IPS DF 4.7 (cell line): Measurements from ENCODE around the gene NEK7.

Source experiments
- DNase-seq: peaks from one replicate; pipeline ENCODE4 v3.0.0-alpha.2; 2013; ENCODE audit warnings: low spot score; ENCODE audit errors: extremely low read depth

The NEK7 gene

DNA sequence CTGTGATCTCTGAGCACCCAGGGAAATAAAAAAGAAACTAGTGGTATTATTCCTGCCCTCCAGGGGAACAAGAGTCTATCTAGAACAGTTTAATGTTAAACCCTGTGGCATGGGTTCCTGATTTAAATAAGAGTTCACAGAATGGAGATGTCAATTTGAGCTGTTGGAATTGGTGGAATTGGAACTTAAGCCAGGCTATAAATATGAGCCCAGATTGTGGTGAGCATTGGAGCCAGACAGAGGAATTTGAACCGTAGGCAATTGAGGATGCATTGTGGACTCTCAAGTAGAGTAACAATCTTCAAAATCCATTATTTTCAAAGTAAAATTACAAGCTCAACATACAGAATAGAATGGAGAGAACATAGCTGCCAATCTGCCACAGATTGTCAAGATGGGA lies 98.2 kb downstream of the NEK7 start:
- DNase-seq, result no peak

DNA sequence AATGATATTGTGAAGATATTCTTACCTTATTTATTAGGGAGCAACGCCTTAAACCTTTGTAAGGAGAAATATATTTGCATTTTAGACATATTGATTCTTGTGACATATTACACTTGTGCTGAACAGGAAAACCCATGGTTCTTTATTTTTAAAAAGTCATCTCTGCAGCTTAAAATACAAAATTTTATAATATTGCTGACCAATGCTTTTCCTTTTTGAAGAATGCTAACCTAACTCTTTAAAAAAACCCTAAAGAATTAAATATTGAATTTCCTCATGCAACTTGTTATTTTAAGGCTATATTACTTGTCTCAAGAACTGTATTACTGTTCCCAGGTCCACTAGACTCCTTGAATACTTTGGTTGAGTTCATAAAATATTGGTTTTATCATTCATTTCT lies 99.0 kb downstream of the NEK7 start:
- DNase-seq, result no peak

DNA sequence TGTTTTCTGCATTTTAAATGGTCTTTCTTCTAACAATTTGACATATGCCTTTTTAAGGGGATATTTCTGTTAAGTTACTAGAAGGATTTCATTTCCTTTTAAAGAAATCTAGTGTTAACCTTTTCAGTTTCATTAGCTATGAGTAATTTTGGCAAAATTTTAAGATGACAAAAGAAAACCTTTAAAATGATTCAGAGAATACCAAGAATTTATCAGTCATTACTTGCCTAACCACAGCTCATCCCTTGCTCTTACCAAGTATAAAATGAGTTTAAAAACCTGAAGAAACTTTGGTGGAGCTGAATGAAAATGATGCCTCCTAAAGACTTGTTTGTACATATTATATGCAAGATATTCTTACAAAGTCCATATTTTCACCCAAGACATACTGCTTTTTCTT lies 101.7 kb downstream of the NEK7 start:
- DNase-seq, result no peak

DNA sequence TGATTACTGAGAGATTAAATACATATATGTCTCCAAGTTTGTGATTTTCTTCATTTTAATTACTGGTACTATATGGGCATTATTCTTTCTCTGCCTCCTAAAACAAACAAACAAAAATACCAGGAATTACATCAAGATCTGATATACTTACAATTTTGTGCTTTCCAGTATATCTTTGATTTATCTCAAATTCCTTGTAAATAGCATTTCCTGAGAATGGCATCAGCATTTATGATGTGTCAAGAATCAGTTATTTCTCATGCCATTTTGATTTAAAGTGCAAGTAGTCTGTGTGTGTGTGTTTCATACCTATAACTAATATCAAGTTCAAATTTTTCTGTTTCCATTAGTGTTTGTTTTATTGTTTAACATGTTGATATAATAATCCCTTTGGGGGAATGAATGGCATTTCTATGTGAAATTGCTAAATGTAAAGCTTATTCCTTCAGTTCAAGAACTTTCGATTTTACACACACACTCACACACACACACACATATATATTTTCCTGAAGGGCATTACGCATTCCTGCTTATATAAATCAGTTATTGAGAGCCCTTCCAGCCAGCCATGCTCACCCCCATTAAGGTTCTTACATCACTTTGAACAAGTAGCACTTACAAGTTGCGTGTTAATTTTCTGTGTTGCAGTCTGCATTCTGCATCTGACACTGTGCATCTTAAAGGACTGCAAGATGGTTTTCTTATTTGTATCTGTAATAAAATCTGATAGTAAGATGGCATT lies 102.7 kb downstream of the NEK7 start:
- no peak for DNase-seq

DNA sequence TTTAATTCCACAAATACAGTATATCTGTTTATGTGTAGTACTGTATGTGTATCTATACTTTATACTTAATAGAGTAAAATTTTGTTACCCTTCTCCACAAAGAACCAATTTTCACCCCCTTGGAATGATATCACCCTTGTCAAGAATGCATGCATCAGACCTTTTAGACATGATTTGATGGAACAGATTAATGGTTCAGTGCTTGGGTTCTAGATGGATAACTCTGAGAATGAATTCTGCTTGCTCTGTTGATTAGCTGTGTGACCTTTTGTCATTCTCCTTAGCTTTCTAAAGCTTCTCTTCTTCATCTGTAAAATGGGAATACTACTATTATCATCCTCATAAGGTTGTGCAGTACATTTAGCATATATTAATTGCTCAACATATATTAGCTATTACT lies 105.1 kb downstream of the NEK7 start:
- no peak for DNase-seq

DNA sequence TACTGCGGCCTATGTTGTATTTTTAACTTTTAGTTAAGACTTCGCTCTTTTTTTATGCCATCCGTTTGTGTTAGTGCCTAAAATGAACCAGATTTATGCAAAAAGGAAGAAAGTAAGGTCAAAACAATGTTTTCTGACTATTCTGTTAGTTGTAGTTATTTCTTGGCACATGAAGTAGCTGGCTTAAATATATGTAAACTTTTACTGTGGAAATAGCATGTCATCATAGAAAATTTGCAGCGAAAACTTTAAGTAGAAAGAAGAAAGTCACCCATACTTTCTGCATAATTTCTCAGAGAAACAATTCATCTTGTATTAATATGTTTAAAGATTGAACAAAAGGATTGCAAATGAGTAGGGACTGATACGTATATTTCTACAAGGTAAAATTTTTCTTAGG lies 106.4 kb downstream of the NEK7 start:
- DNase-seq, result no peak

DNA sequence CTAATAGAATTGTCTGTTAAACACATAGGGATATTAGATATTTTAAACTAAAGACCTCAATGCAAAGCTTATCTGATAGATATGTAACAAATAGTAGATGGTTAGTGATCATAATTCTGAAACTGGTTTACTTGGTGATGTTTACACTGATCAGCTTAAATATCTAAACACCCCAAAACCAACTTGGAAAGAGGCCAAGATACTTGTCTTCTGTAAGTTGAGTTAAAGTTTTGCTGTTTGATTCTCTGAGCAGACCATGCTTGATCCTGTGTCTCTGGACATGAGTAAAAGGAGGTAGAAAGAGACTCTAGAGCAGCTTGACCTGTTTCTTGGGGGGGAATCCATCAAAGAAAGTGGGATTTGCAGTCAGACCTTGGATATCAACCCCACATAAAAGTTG lies 107.5 kb downstream of the NEK7 start:
- DNase-seq, result no peak

DNA sequence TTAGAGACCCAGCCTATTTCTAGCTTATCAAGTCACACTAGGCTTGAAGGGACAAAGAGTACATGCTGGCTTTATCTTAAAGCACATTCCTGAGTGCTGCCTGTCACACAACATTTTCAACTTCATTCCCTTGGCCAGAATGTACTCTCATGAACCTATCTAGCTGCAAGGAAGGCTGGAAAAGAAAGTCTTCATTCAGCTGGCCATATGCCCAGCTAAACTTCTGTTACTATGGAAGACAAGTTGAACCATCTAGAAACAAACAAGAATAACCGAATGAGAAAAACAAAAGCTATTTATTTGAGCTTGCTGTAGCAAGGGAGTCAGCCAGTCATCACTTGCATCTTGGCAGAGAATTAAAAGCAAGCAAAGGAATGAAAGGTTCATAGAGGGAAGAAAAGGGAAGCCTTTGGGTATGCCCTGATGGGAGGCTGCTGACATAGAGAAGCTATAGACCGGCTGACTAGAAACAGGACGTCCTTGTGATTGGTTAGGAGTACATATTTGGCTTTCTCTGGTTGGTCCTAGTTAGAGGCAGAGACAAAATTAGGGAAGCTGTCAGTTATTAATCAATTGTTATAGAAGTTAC lies 108.4 kb downstream of the NEK7 start:
- no peak for DNase-seq

DNA sequence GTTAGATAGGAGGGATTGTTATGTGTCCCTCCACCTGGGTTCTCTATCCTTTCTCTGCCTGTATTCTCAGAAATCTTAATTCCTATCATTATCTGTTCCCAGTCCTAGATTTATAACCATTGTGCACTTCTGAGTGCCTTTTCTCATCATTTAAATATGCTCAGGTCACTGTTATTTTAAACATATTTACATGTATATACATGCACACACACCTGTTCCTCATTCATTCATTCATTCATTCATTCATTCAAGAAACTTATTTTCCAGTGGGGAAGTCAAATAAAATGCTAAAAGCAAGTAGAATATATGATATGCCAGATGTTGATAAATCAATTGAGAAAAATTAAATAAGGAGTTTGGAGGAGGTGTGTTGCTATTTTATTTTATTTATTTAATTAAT lies 110.3 kb downstream of the NEK7 start:
- DNase-seq, result no peak

DNA sequence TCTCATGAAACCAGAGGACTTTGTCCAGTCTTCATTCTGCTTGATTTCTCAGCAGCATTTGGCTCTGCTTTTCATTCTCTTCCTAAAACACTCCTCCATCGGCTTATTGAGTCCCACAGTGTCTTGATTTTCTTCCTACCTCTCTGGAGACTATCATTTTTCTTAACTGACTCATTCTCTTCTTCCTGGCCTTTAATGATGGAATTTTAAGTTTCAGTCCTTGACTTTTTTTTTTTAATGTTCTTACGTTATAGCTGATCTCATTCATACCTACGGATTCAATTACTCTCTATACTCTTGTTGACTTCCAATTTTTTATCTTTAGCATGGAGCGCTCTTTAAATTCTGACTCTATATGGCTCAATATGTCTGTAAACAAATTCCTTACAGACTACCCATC lies 111.1 kb downstream of the NEK7 start:
- no peak for DNase-seq

DNA sequence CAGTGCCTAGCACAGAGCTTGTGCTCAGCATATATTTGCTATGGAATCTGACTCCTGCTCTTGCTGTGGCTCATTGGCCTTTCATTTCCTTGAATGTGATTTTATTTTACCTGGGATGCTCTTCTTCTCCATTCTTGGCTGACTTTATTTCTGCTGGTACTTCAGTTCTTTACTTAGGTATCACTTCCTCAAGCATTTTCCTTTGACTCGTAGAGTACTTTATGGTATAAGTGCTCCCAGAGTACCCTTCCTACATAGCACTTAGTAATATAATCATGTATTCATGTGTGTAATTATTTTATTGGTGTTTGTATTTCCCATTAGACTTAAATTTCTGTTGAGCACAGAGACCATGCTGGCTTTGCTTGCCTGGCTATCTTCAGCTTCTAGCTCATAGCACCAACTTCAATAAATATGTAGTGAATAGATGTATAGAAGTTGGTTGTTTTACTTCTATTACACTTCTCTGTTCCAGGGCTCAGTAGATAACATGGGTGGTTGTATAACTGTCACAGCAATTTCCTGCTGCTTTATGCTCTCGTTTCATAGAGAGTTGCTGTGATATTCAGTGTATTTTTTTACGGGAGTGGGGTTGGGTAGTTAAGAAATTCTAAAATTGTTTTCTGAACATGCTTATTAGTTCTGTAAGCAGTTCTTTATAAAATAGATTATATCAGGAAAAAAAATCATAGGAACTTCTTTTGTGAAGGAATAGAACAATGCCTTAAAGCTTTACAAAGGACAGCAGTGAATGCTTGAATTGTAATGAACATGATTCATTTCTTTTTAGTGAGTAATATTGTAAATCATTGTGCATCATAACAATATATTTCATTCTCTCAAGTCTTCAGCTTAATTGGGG lies 112.2 kb downstream of the NEK7 start:
- no peak for DNase-seq

DNA sequence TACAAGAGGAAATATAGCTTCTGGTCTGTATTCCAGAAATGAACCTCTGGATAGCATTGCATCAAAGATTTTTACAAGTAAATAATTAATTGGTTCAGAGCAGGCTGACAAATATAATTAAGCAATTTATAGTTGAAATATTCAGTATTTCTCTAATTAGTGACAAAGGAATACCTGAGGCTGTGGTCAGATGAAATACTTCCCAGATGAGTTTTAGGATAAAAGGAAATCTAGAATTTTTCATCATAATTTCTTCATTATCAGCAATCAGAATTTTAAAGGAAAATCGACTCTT lies 112.8 kb downstream of the NEK7 start:
- DNase-seq, result no peak

DNA sequence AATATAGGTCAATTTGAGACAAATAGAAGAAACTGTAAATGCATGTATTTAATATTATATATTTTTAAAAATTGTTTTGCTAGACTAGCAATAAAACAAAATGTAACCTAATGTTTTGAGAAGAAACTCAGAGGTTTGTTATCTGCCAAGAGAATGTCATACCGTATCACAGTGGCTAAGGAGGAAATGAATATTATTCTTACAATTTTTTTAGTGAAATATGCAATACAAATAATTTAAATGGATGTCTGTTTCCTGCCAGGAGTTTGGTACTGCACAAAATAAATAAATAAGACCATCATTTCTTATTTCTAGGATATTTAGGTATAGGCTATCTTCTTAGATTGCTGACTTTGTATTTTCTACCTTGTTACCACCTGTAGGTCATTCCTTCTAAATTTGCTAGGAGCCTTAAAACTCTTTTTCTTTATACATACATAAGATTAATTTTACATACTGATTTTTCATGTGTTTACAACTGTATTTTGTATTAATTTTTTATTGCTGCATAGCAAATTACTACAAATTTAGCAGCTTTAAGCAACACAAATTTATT lies 113.6 kb downstream of the NEK7 start:
- DNase-seq, result no peak

DNA sequence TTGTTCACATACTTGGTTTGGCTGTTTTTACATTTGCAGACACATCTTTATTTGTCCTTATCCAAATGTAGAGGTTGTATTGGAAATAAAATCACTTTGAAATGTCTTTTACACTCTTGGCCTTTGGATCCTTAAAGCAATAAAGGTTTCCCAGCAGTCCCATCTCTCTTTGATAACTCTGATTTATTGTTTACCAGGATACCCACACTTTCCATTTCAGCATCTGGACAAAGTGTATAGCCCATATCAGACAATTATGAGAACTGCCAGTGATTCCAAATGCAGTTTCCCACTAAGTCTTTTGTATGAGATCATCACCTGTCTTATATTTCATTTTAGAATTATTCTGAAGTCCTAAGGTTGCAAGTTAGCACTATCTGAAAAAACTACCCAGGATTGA lies 114.7 kb downstream of the NEK7 start:
- DNase-seq, result no peak

DNA sequence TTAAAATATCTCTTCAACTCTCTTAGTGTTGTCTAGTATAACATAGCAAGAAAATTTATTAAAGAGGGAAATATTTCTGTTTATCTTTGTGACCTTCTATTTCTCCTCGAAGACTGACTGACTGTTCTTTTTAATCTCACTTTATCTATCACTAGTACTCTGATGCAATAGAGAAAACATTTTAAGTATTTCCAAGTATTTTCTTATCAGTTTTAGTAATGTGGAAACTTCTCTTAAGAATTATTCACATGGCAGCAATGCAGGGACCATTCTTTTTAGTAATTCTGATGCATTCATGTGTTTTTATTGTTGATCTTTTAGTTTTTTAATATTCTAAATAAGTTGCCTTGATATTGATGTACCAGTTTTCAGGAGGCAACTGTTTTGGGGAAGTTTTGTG lies 115.7 kb downstream of the NEK7 start:
- no peak for DNase-seq

DNA sequence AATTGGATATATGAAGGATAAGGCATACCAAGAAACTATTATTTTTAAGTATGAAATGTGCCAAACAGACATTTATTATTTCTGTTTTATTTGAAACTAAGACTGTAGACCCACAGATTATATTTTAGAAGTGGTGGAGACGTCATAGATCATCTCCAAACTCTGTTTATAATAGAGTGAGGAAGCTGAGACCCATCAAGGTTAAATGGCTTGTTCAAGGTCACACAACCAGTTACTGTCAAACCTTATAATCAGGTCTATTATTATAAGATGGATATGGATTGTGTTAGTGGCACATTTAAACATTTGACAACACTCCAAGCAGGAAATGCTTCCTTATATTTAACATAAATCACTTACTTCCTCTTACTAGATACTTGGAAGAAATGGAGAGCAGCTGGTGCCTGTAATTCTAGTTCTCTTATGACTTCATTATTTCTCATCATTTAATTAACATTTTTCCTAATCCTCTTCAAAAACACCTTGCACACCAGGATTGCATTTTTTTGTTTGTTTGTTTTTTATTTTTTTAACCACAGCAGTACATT lies 117.0 kb downstream of the NEK7 start:
- DNase-seq, result no peak

DNA sequence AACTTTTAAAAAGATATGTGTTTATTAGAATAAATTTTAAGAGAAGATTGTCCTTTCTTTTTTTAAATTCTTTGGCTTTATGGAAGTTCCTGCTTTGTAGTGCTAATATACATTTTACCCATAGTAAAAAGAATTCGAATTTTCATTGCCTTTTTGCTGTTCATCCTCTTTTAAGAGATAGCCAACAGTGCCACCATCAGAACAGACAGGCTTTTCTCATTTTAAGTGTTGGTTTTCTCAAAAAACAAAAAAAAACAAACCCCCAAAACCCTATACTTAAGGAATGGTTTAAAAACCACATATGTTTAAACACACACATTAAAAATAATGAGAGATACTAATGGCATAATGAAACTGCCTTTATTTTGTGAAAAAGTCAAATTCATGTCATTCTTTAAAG lies 118.8 kb downstream of the NEK7 start:
- DNase-seq, result no peak

DNA sequence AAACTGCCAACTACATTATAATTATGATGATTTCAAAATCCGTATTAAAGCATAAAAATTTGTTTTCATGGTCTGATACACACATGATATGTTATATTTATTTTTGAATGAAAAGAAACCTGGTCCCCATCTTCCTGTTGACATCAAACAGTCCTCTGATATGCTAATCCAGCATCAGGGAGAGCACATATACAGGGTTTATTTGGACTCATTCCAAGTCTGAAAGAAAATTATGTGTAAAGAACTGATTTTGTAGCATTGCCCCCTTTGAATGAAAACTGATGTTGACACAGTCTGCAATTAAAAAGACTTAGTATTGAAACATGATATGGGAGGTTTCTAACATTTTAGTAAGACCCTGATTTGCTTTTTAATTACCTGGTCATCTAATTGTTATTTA lies 119.4 kb downstream of the NEK7 start:
- no peak for DNase-seq

DNA sequence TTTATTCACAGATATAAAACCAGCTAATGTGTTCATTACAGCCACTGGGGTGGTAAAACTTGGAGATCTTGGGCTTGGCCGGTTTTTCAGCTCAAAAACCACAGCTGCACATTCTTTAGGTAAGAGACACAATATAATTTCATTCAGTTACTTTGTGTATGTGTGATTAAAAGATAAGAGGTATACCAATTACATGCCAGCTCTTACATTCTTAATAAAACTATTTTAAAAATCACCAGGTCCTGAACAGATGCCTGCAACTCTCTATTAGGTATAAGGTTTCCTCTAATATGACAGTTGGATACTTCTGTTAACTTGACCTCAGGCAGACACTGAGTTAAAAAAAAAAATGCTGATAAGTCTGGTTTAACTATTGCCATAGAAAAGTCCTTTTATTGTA lies 122.1 kb downstream of the NEK7 start:
- DNase-seq, result no peak

DNA sequence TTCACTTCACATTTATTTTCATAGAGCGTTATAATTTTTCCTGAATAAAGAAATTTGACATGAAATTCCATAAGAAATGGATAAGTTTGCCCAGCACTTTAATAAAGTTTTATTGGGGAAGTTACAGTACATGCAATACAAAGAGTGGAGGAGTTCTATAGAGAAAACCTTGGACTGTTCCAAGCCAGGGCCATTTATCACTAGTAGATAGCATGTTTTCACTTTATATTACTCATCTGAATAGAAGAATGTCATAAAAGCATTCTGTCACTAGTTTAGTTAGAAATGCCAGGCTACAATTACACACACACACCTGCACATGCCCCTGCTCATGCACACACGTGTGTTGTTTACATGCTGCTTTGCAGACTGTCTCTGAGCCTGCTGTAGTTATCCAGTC lies 123.3 kb downstream of the NEK7 start:
- no peak for DNase-seq

DNA sequence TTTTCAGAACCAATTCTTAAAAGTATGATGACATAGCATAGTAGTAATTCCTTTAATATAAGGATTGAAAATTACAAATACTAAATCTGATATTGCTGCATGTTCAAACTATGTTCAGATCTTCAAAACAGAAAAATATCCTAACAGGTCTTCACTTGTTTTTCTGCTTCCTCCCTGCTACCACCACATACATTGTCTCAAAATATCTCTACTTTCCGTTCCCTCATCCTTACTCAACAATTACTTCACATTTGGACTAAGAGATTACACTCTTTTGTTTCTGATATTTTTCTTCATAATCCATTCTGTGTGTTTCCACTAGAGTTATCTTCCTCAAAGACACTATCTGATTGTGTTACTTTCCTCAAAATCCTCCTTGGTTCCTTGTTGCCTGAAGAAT lies 125.1 kb downstream of the NEK7 start:
- DNase-seq, result no peak

DNA sequence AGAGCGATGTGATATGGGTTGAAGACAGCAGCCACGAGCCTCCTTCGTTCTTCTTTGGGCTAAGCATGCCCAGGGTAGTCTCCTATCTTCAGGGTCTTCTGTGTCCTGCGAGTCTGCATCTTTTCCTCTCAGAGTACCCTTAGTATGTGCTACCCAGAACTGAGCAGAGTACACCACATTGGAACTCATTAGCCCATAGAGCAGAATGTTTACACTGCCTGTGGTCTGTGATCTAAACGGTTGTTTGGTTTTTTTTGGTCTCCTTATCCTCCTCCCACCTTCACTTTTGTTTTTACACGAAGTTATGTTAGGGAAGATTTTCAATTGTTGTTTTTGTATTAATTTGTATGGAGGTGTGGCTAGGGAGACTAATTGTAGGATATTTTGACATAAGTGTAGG lies 126.4 kb downstream of the NEK7 start:
- DNase-seq, result no peak
